VCaP (cell line): ENCODE data around the gene SRD5A1.

Experiments used
- H3K27ac ChIP-seq: fragments of 450-650 bp; 2 replicates; pipeline ENCODE4 v1.5.1; 2017
- CTCF ChIP-seq: fragments of 450-650 bp; conservative IDR thresholded peaks from 2 replicates; pipeline ENCODE4 v1.5.1; 2017; ENCODE audit warnings: mild to moderate bottlenecking, moderate library complexity

The SRD5A1 gene

GRCh38 chr5:6597557-6597956 lies 35.7 kb upstream of the SRD5A1 start:
- TF ChIP-seq CTCF: no peak
- no peak overlapping the region for H3K27ac ChIP-seq

- no peak overlapping the region for H3K27ac ChIP-seq
- TF ChIP-seq CTCF: no peak
Measured at GRCh38 chr5:6598351-6598900, 34.8 kb upstream of the SRD5A1 start.

GRCh38 chr5:6599739-6600138 lies 33.5 kb upstream of the SRD5A1 start:
- TF ChIP-seq CTCF: no peak
- H3K27ac ChIP-seq: no peak overlapping the region

- H3K27ac ChIP-seq: no peak overlapping the region
- no peak for TF ChIP-seq CTCF
Measured at GRCh38 chr5:6601271-6601670, 32.0 kb upstream of the SRD5A1 start.

- H3K27ac ChIP-seq: no peak overlapping the region
- TF ChIP-seq CTCF: no peak
Measured at GRCh38 chr5:6601816-6602215, 31.4 kb upstream of the SRD5A1 start.

GRCh38 chr5:6602441-6602840 lies 30.8 kb upstream of the SRD5A1 start:
- no peak for TF ChIP-seq CTCF
- no peak overlapping the region for H3K27ac ChIP-seq

- no peak for TF ChIP-seq CTCF
- H3K27ac ChIP-seq: no peak overlapping the region
Measured at GRCh38 chr5:6603643-6604042, 29.6 kb upstream of the SRD5A1 start.
